Activated effector memory CD4-positive, alpha-beta T cell treated with anti-CD3 and anti-CD28 coated beads, Interleukin-2, amount 50 U/mL, for 16 hours (primary cell): Measurements from ENCODE around the gene CERK.

Experiments
- DNase-seq: peaks from one replicate; pipeline ENCODE4 v3.0.0-alpha.2; 2020

The CERK gene

GRCh38 chr22:46731246-46732040, 6.6 kb downstream of the CERK start:
- DNase-seq = no peak

- no peak for DNase-seq
Measured at GRCh38 chr22:46730568-46731245, 7.3 kb downstream of the CERK start.

GRCh38 chr22:46728470-46728869, 9.6 kb downstream of the CERK start:
- no peak for DNase-seq

- no peak for DNase-seq
Measured at GRCh38 chr22:46727813-46728364, 10.2 kb downstream of the CERK start.

GRCh38 chr22:46726986-46727317, 11.1 kb downstream of the CERK start:
- no peak for DNase-seq

GRCh38 chr22:46726066-46726985, 11.7 kb downstream of the CERK start:
- DNase-seq = no peak

- no peak for DNase-seq
Measured at GRCh38 chr22:46725096-46725495, 13.0 kb downstream of the CERK start.

GRCh38 chr22:46723882-46724281, 14.2 kb downstream of the CERK start:
- DNase-seq = no peak

GRCh38 chr22:46721501-46722085, 16.5 kb downstream of the CERK start:
- no peak for DNase-seq

GRCh38 chr22:46719921-46720320, 18.1 kb downstream of the CERK start:
- DNase-seq = no peak

GRCh38 chr22:46714550-46714949, 23.5 kb downstream of the CERK start:
- DNase-seq = no peak

GRCh38 chr22:46712288-46712687, 25.8 kb downstream of the CERK start:
- DNase-seq = no peak

- DNase-seq = no peak
Measured at GRCh38 chr22:46710806-46711205, 27.2 kb downstream of the CERK start.

GRCh38 chr22:46708766-46709330, 29.2 kb downstream of the CERK start:
- DNase-seq = no peak

- DNase-seq = no peak
Measured at GRCh38 chr22:46707827-46708570, 30.1 kb downstream of the CERK start.

- no peak for DNase-seq
Measured at GRCh38 chr22:46707305-46707704, 30.7 kb downstream of the CERK start.

GRCh38 chr22:46706060-46706459, 32.0 kb downstream of the CERK start:
- DNase-seq = no peak

- no peak for DNase-seq
Measured at GRCh38 chr22:46703996-46704370, 34.1 kb downstream of the CERK start.

GRCh38 chr22:46703171-46703995, 34.7 kb downstream of the CERK start:
- DNase-seq = no peak

- DNase-seq = no peak
Measured at GRCh38 chr22:46701262-46701661, 36.8 kb downstream of the CERK start.

GRCh38 chr22:46699091-46699490, 39.0 kb downstream of the CERK start:
- DNase-seq = no peak
